Naive B cell (primary cell): Measurements from ENCODE around the gene GPR152. TPM values are rescaled to one million over a fixed set of nuclear protein-coding genes. Genes with fewer than 3 reads are reported as not detected.
"Not testable (repeated sequence)": the region's sequence is repeated elsewhere in the genome, so short reads cannot be mapped to it uniquely, and the experiment has no call there.

Experiments used
- ATAC-seq, 2 donors: fragments of 150-1000 bp; cut with Tn5 transposase; 2 replicates each; pipeline ENCODE4 v1.10.0; 2021; ENCODE audit warnings: low read depth in 2 of 2, mild to moderate bottlenecking in 2 of 2, moderate library complexity in 2 of 2
- DNase-seq: peaks from one replicate; pipeline ENCODE4 v3.0.0; 2022
- H3K27ac Mint-ChIP-seq, 6 donors: one replicate each; pipeline ENCODE4 v1.8.0; 2020 to 2022; ENCODE audit warnings: mild to moderate bottlenecking in 6 of 6, mixed read lengths in 6 of 6, moderate library complexity in 5 of 6, inconsistent platforms in 2 of 6
- H3K27me3 Mint-ChIP-seq, 3 donors: one replicate each; pipeline ENCODE4 v1.8.0; 2021 to 2022; ENCODE audit warnings: mixed read lengths in 3 of 3, mild to moderate bottlenecking in 1 of 3
- H3K36me3 Mint-ChIP-seq, 2 donors: one replicate each; pipeline ENCODE4 v1.8.0; 2020 to 2022; ENCODE audit warnings: mixed read lengths in 2 of 2, inconsistent platforms in 1 of 2, mild to moderate bottlenecking in 1 of 2
- H3K4me1 Mint-ChIP-seq, 3 donors: one replicate each; pipeline ENCODE4 v1.8.0; 2020 to 2022; ENCODE audit warnings: mixed read lengths in 3 of 3, inconsistent platforms in 1 of 3, mild to moderate bottlenecking in 1 of 3, moderate library complexity in 1 of 3
- H3K4me3 Mint-ChIP-seq, 8 donors: one replicate each; pipeline ENCODE4 v1.8.0; 2020 to 2022; ENCODE audit warnings: mild to moderate bottlenecking in 8 of 8, mixed read lengths in 8 of 8, moderate library complexity in 8 of 8, inconsistent platforms in 2 of 8
- H3K9me3 Mint-ChIP-seq, 7 donors: one replicate each; pipeline ENCODE4 v1.8.0; 2020 to 2022; ENCODE audit warnings: mixed read lengths in 7 of 7, mild to moderate bottlenecking in 5 of 7, inconsistent platforms in 2 of 7, moderate library complexity in 1 of 7
- polyA plus RNA-seq, 6 donors: library from polyadenylated mRNA; unstranded; fragments of 300-500 nt; fragmentation: Illumina TruSeq; gene quantifications; one replicate each; pipeline ENCODE4 v1.2.3, GENCODE V29; 2021; ENCODE audit warnings: low read depth in 6 of 6

GPR152 gene
- polyA plus RNA-seq, 6 donors from 2014 or later: 1.1 to 2.5 (median 1.7) TPM; not detected in 1

- H3K36me3 Mint-ChIP-seq: no peaks in the 10 kb centered on the region
- no peak for DNase-seq
- ATAC-seq: no peak
- no peaks in the 10 kb centered on the region for H3K9me3 Mint-ChIP-seq
- H3K27ac Mint-ChIP-seq: peak overlapping the region in 5 of 6 donors; percentile 42 to 94 (median 67)
- peaks cover 39 to 62% (median 60%) of the 10 kb centered on the region in 3 donors for H3K4me1 Mint-ChIP-seq
- H3K4me3 Mint-ChIP-seq: peak overlapping the region; percentile 89 to 97 (median 94)
- no peaks in the 10 kb centered on the region for H3K27me3 Mint-ChIP-seq
These were observed 14.6 kb upstream of the GPR152 start for GRCh38 chr11:67466962-67467771.

GRCh38 chr11:67466367-67466766, 13.8 kb upstream of the GPR152 start:
- Mint-ChIP-seq H3K4me3 (peak overlapping the region in 6 of 8 donors; percentile 51 to 93 (median 76)), H3K36me3 (no peaks in the 10 kb centered on the region), H3K27ac (peak overlapping the region in 1 of 6 donors; percentile 89), H3K27me3 (no peaks in the 10 kb centered on the region), H3K9me3 (no peaks in the 10 kb centered on the region), H3K4me1 (peaks cover 33 to 62% (median 52%) of the 10 kb centered on the region in 3 donors)
- ATAC-seq: no peak
- no peak for DNase-seq

- H3K9me3 Mint-ChIP-seq, DNase-seq, H3K27me3 Mint-ChIP-seq, H3K36me3 Mint-ChIP-seq, ATAC-seq: not testable (repeated sequence)
- H3K27ac Mint-ChIP-seq: peak overlapping the region; percentile 32 to 94 (median 78)
- H3K4me1 Mint-ChIP-seq: peaks cover 32 to 67% (median 55%) of the 10 kb centered on the region in 3 donors
- H3K4me3 Mint-ChIP-seq: peak overlapping the region; percentile 88 to 95 (median 92)
These were observed 13.0 kb upstream of the GPR152 start for GRCh38 chr11:67465530-67465929.

GRCh38 chr11:67465189-67465510, 12.6 kb upstream of the GPR152 start:
- ATAC-seq: no peak
- H3K36me3 Mint-ChIP-seq: peaks cover 0 to 5% of the 10 kb centered on the region in 2 donors
- DNase-seq: no peak
- H3K4me3 Mint-ChIP-seq: peak overlapping the region; percentile 88 to 95 (median 92)
- no peaks in the 10 kb centered on the region for H3K27me3 Mint-ChIP-seq
- peak overlapping the region; percentile 15 to 94 (median 92) for H3K27ac Mint-ChIP-seq
- no peaks in the 10 kb centered on the region for H3K9me3 Mint-ChIP-seq
- H3K4me1 Mint-ChIP-seq: peaks cover 33 to 67% (median 56%) of the 10 kb centered on the region in 3 donors

DNA sequence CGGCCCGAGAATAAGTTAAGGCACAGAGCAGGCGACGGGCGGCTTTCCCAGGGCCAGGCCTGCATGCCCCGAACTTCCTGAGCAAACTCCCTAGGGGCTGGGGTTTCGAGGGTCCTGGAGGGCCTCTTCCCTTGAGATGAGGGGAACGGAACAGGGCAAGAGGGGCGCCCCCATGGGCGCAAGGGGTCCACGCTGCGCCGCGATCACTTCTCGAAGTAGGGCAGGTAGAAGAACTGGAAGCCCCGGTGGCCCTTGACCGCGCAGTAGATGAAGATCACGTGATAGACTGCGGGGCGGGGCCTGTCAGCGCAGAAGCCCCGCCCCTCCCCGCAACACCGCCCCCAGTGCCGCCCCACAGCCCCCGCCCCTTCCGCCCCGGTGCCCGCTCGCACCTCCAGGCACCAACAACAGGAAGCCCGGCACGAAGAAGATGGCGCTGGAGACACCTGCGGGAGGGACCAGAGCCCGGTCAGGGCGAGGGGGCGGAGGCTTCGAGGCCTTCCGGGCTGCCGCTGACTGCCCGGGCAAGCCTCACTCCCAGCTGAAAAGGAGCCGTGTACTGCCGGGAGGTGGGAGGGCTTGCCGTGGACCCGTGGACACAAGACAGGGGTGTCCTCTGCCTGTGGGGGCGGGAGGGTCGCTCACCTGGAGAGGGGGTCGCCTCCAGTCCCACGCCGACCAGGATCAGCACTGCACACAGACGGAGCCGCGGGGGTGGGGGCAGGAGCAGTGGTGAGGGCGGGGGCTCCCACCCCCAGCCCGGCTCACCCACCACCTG, 12.1 kb upstream of the GPR152 start:
- H3K27ac Mint-ChIP-seq: peak overlapping the region; percentile 82 to 95 (median 93)
- DNase-seq (peak; percentile 91), ATAC-seq (peak; percentile 64 to 69)
- peaks cover 0 to 7% of the 10 kb centered on the region in 2 donors for H3K36me3 Mint-ChIP-seq
- peaks cover 38 to 67% (median 61%) of the 10 kb centered on the region in 3 donors for H3K4me1 Mint-ChIP-seq
- H3K9me3 Mint-ChIP-seq: no peaks in the 10 kb centered on the region
- peak overlapping the region; percentile 88 to 95 (median 92) for H3K4me3 Mint-ChIP-seq
- H3K27me3 Mint-ChIP-seq: no peaks in the 10 kb centered on the region

DNA sequence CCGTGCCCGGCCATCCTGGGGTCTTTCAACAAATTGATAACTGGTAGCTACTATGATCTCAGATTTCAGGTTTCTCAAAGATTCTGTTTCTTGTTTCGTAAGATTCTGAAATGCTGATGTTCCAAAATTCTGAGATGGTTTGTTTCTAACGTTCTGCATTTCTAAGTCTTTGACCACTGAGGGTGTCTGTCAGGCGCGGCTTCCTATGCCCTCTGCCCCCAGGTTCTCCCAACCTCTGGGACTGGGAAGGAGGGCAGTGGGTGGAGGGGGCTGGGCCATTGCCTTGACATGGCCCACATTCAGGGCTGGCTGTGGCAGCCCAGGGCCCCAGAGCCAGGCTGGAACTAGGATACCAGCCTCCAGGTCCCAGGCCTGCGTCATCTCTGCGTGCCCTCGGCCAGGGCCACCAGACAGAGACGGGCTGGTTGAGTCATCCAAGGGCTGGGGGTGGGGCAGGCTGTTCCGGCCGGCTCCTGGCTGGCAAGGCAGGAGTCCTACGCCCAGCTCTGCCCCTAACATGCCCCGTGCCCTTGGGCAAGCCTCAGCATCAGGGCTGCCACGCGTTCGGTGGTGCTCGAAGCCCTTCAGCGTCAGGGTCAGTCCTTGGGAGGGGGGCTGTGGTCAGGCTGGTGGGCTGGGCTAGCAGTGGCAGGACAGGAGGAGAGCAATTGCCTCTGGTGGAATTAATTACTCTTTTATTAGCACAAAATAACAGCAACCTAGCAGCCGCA, 11.3 kb upstream of the GPR152 start:
- Mint-ChIP-seq H3K4me1 (peaks cover 43 to 71% (median 69%) of the 10 kb centered on the region in 3 donors), H3K36me3 (peaks cover 0 to 7% of the 10 kb centered on the region in 2 donors), H3K4me3 (peak overlapping the region; percentile 88 to 95 (median 92)), H3K9me3 (no peaks in the 10 kb centered on the region), H3K27me3 (no peaks in the 10 kb centered on the region), H3K27ac (peak overlapping the region in 5 of 6 donors; percentile 11 to 95 (median 91))
- DNase-seq: no peak
- ATAC-seq: no peak

- no peak for ATAC-seq
- Mint-ChIP-seq H3K4me3 (peak overlapping the region; percentile 35 to 91 (median 65)), H3K9me3 (no peaks in the 10 kb centered on the region), H3K4me1 (peaks cover 43 to 74% (median 69%) of the 10 kb centered on the region in 3 donors), H3K27ac (peak overlapping the region in 5 of 6 donors; percentile 11 to 95 (median 62)), H3K27me3 (no peaks in the 10 kb centered on the region), H3K36me3 (peaks cover 0 to 7% of the 10 kb centered on the region in 2 donors)
- no peak for DNase-seq
These were observed 10.7 kb upstream of the GPR152 start for GRCh38 chr11:67463186-67463585.

DNA sequence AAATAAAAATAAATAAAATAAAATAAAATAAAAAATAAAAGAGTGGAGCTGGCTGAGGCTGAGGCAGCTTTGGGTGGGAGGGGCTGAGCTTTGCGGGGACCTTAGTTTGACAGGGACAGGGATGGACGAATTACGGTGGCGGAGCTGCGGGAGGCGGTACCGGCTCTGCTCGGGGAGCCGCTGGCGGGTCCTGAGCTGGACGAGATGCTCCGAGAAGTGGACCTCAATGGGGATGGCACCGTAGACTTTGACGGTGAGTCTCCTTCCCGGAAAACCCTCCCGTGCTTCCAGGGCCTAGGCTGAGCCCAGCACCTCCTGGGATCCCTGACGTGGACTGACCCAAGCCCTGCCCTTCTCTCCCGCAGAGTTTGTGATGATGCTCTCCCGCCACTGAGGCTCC, 5.7 kb upstream of the GPR152 start:
- no peaks in the 10 kb centered on the region for H3K9me3 Mint-ChIP-seq
- H3K4me1 Mint-ChIP-seq: peaks cover 37 to 60% (median 59%) of the 10 kb centered on the region in 3 donors
- peak overlapping the region in 5 of 6 donors; percentile 10 to 98 (median 83) for H3K27ac Mint-ChIP-seq
- no peaks in the 10 kb centered on the region for H3K27me3 Mint-ChIP-seq
- H3K4me3 Mint-ChIP-seq: peak overlapping the region in 3 of 8 donors; percentile 59 to 79 (median 61)
- ATAC-seq: no peak
- DNase-seq: no peak
- H3K36me3 Mint-ChIP-seq: peaks cover 0 to 7% of the 10 kb centered on the region in 2 donors

DNA sequence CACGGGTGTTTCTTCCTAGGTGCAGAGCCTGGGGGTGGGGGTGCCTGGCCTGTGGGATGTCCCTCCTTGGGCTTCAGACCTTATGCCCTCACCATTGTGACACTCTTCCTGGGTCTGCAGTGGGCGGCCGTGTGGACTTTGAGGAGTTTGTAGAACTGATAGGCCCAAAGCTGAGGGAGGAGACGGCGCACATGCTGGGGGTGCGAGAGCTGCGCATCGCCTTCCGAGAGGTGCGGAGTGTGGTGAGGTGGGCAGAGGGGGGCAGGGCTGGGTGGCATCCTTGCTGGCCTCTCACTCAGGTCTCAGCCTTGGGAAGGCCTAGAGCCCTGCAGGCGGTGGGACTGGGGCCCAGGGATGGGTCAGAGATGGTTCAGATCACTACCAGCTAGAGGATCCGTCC, 4.9 kb upstream of the GPR152 start:
- no peak for ATAC-seq
- peak overlapping the region in 6 of 8 donors; percentile 48 to 85 (median 60) for H3K4me3 Mint-ChIP-seq
- DNase-seq: no peak

GRCh38 chr11:67456068-67456705, 3.7 kb upstream of the GPR152 start:
- Mint-ChIP-seq H3K4me1 (peaks cover 40 to 61% (median 58%) of the 10 kb centered on the region in 3 donors), H3K4me3 (no peak overlapping the region), H3K9me3 (no peaks in the 10 kb centered on the region), H3K27ac (peak overlapping the region in 1 of 6 donors; percentile 89), H3K27me3 (no peaks in the 10 kb centered on the region), H3K36me3 (peaks cover 0 to 7% of the 10 kb centered on the region in 2 donors)
- ATAC-seq (no peak), DNase-seq (no peak)

More for the DNA sequence above, 4.9 kb upstream of the GPR152 start:
- Mint-ChIP-seq H3K27ac (peak overlapping the region; percentile 54 to 93 (median 87)), H3K4me1 (peaks cover 37 to 55% (median 53%) of the 10 kb centered on the region in 3 donors), H3K36me3 (peaks cover 0 to 7% of the 10 kb centered on the region in 2 donors), H3K9me3 (no peaks in the 10 kb centered on the region), H3K27me3 (no peaks in the 10 kb centered on the region)

DNA sequence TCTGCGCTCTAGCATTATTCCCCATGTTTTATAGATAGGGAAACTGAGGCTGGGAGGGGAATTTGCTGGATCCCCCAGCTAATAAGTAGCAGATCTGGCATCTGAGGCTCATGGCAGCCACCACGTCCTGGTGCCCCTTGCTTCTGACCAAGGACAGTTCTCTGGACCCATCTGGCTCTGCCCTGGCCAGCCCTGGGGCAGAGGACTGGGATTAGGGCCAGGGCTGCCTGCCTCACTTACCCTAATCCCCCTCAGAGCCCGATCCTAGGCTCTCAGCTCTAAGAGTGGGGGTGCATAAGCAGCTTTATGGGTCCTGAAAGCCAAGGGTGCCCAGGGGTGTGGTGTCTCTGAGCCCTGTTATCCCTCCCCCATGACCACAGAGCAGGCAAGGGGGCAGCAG, 2.5 kb upstream of the GPR152 start, which contains the start of gene CABP4:
Gene CABP4 (plus strand): TSS at position 301 of the 400 bp plus-strand sequence. CDS start 70 bp downstream, at position 371.
- peak within 1 kb of the TSS in 1 of 8 donors; percentile 57 for H3K4me3 Mint-ChIP-seq
- peak within 1 kb of the TSS in 3 of 6 donors; percentile 39 to 84 (median 76) for H3K27ac Mint-ChIP-seq
- no peak for ATAC-seq
- peaks cover 0 to 2% of the 10 kb centered on the region in 2 donors for H3K36me3 Mint-ChIP-seq
- peaks cover 32 to 59% (median 54%) of the 10 kb centered on the region in 3 donors for H3K4me1 Mint-ChIP-seq
- no peaks in the 10 kb centered on the region for H3K9me3 Mint-ChIP-seq
- no peak for DNase-seq
- H3K27me3 Mint-ChIP-seq: no peaks in the 10 kb centered on the region
